GM12878 (cell line): Measurements from ENCODE around the gene KDM5C. TPM values are rescaled to one million over a fixed set of nuclear protein-coding genes. Genes with fewer than 3 reads are reported as not detected.

Source experiments
- CBFB ChIP-seq: IDR thresholded peaks from 2 replicates; pipeline ENCODE4 v1.6.1; 2016; ENCODE audit warnings: antibody characterized with exemption, low read depth
- CHD2 ChIP-seq: IDR thresholded peaks from 2 replicates; pipeline ENCODE4 v1.6.1; 2011; ENCODE audit warnings: low read depth, low read length, improper control_type of control experiment, borderline replicate concordance
- CHD4 ChIP-seq: fragments of 200-600 bp; sonication (generic); IDR thresholded peaks from 2 replicates; pipeline ENCODE4 v1.6.1; 2016; ENCODE audit warnings: mild to moderate bottlenecking
- EP300 ChIP-seq, 2 experiments: fragments of 150-350 bp in 1 of 2; IDR thresholded peaks; 2 replicates each; pipeline ENCODE4 v1.6.1; 2011 to 2012; ENCODE audit warnings: low read depth in 2 of 2, low read length in 2 of 2, borderline replicate concordance in 1 of 2, improper control_type of control experiment in 1 of 2, inconsistent platforms in 1 of 2; ENCODE audit not compliant: control insufficient read depth in 1 of 2
- ESRRA ChIP-seq: IDR thresholded peaks from 2 replicates; pipeline ENCODE4 v1.6.1; 2012; ENCODE audit warnings: mild to moderate bottlenecking, low read length, improper control_type of control experiment
- ETV6 ChIP-seq, 2 experiments: fragments of 450-650 bp in 1 of 2; IDR thresholded peaks in 1 of 2; conservative IDR thresholded peaks in 1 of 2; 2 replicates each; pipeline ENCODE4 v1.6.1; 2014; ENCODE audit warnings: antibody characterized with exemption in 1 of 2, borderline replicate concordance in 1 of 2, low read depth in 1 of 2, mild to moderate bottlenecking in 1 of 2, moderate library complexity in 1 of 2
- IKZF1 ChIP-seq: fragments of 450-650 bp; conservative IDR thresholded peaks from 2 replicates; pipeline ENCODE4 v1.6.1; 2017; ENCODE audit warnings: antibody characterized with exemption, mild to moderate bottlenecking
- IRF4 ChIP-seq: IDR thresholded peaks from 2 replicates; pipeline ENCODE4 v1.6.1; 2011; ENCODE audit warnings: low read depth, low read length
- MYB ChIP-seq: fragments of 150-350 bp; IDR thresholded peaks from 2 replicates; pipeline ENCODE4 v1.6.1; 2014; ENCODE audit warnings: mild to moderate bottlenecking, low read depth, low read length, borderline replicate concordance
- NFXL1 ChIP-seq: fragments of 450-650 bp; IDR thresholded peaks from 2 replicates; pipeline ENCODE4 v1.6.1; 2017; ENCODE audit warnings: antibody characterized with exemption, mild to moderate bottlenecking, borderline replicate concordance
- PKNOX1 ChIP-seq: fragments of 450-650 bp; IDR thresholded peaks from 2 replicates; pipeline ENCODE4 v1.6.1; 2016; ENCODE audit warnings: mild to moderate bottlenecking
- RAD51 ChIP-seq: fragments of 450-650 bp; IDR thresholded peaks from 2 replicates; pipeline ENCODE4 v1.6.1; 2016; ENCODE audit warnings: moderate library complexity, mild to moderate bottlenecking, inconsistent platforms
- RBBP5 ChIP-seq: fragments of 200-600 bp; sonication (generic); conservative IDR thresholded peaks from 2 replicates; pipeline ENCODE4 v1.6.1; 2016
- SPI1 ChIP-seq: IDR thresholded peaks from 2 replicates; pipeline ENCODE4 v1.6.1; 2011; ENCODE audit warnings: low read depth, mild to moderate bottlenecking, low read length, moderate library complexity, borderline replicate concordance; ENCODE audit not compliant: insufficient read depth
- STAT1 ChIP-seq: fragments of 450-650 bp; conservative IDR thresholded peaks from 2 replicates; pipeline ENCODE4 v1.6.1; 2014; ENCODE audit warnings: antibody characterized with exemption, mild to moderate bottlenecking
- STAT3 ChIP-seq: IDR thresholded peaks from 2 replicates; pipeline ENCODE4 v1.6.1; 2011; ENCODE audit warnings: low read depth, low read length, improper control_type of control experiment
- SUPT20H ChIP-seq: IDR thresholded peaks from 2 replicates; pipeline ENCODE4 v1.6.1; 2011; ENCODE audit warnings: low read depth, mild to moderate bottlenecking, low read length, moderate library complexity, borderline replicate concordance; ENCODE audit not compliant: control insufficient read depth
- TARDBP ChIP-seq: IDR thresholded peaks from 2 replicates; pipeline ENCODE4 v1.6.1; 2016; ENCODE audit warnings: borderline replicate concordance
- TCF7 ChIP-seq: IDR thresholded peaks from 2 replicates; pipeline ENCODE4 v1.6.1; 2014; ENCODE audit warnings: antibody characterized with exemption, borderline replicate concordance
- YY1 ChIP-seq: IDR thresholded peaks from 2 replicates; pipeline ENCODE4 v1.6.1; 2011; ENCODE audit warnings: low read depth, mild to moderate bottlenecking, low read length
- ZNF274 ChIP-seq: IDR thresholded peaks from one replicate; pipeline ENCODE4 v1.8.0; 2011; ENCODE audit not compliant: insufficient read length, insufficient read depth
- ZNF384 ChIP-seq: IDR thresholded peaks from 2 replicates; pipeline ENCODE4 v1.6.1; 2012; ENCODE audit warnings: low read depth, mild to moderate bottlenecking, low read length, improper control_type of control experiment, borderline replicate concordance
- ZNF592 ChIP-seq: fragments of 450-650 bp; IDR thresholded peaks from 2 replicates; pipeline ENCODE4 v1.6.1; 2017; ENCODE audit warnings: mild to moderate bottlenecking, moderate library complexity
- ZZZ3 ChIP-seq: IDR thresholded peaks from 2 replicates; pipeline ENCODE4 v1.6.1; 2011; ENCODE audit warnings: low read depth; ENCODE audit not compliant: control insufficient read depth, insufficient read length
- polyA plus RNA-seq, 11 experiments: library from polyadenylated mRNA; depleted of rRNA in 4 of 11; unstranded in 6 of 11; stranded (reverse) in 5 of 11; fragments of >200 nt; fragmentation: Nextera tagmentation in 4 of 11; fragmentation: Illumina TruSeq in 1 of 11; extraction: Ambion mirVana in 4 of 11; extraction: Trizol in 1 of 11; gene quantifications; 1 replicate in 1 of 11; 2 replicates in 10 of 11; pipeline versions ENCODE4 v1.2.1 to v1.2.3, GENCODE V29; 2011 to 2016; ENCODE audit warnings: inconsistent platforms in 2 of 11, missing spikeins in 2 of 11, low read depth in 1 of 11
- total RNA-seq, 4 experiments: library from RNA; depleted of rRNA in 3 of 4; stranded (reverse); fragments of >200 nt in 3 of 4; fragmentation: Illumina TruSeq in 1 of 4; extraction: Trizol in 1 of 4; gene quantifications; 2 replicates each; pipeline versions ENCODE4 v1.2.1 to v1.2.3, GENCODE V29; 2013 to 2021
- TF ChIP-seq, protein P1 (sequence below): IDR thresholded peaks from 2 replicates; pipeline ENCODE4 v1.6.1; 2011; ENCODE audit warnings: low read depth, low read length, improper control_type of control experiment, borderline replicate concordance

KDM5C gene
- total and polyA plus RNA-seq, 10 of the 15 experiments (the other 5 are each of a cell fraction or from before 2014, with no cell fraction given) = 1.5 to 110 (median 53.0) TPM

GRCh38 chrX:53224860-53225797 lies at the start of gene KDM5C (continued):
- TF ChIP-seq CHD4 = no peak
- TF ChIP-seq SPI1 = no peak
- TF ChIP-seq ZNF592 = peak; percentile 51; the same call in 1 of the 2 replicates
- TF ChIP-seq SUPT20H = no peak
- TF ChIP-seq RAD51 = peak; percentile 47
- TF ChIP-seq ETV6 (conservative IDR thresholded peaks at IDR 0.05 in 1 of 2, IDR thresholded peaks at IDR 0.05 in 1 of 2; ENCODE audit: borderline replicate concordance in 1 of 2, low read depth in 1 of 2) = no peak
- no peak for TF ChIP-seq PKNOX1
- TF ChIP-seq MYB = no peak
- no peak for TF ChIP-seq RBBP5
- peak; percentile 99 for TF ChIP-seq YY1
- TF ChIP-seq CHD2 = peak; percentile 97
- peak; percentile 31; the same call in 1 of the 2 replicates for TF ChIP-seq IRF4
- peak; percentile 75; the same call in 1 of the 2 replicates for TF ChIP-seq TARDBP
- TF ChIP-seq STAT3 = no peak
- peak; percentile 83 for TF ChIP-seq IKZF1
- TF ChIP-seq STAT1 = peak; percentile 96; the same call in 1 of the 2 replicates
- TF ChIP-seq EP300 (IDR thresholded peaks at IDR 0.05; ENCODE audit: borderline replicate concordance in 1 of 2, control insufficient read depth in 1 of 2, low read depth in 2 of 2, low read length in 2 of 2) = peak in 1 of 2 experiments; percentile 64; a peak in 2 of 4 replicates
- TF ChIP-seq, protein P1, sequence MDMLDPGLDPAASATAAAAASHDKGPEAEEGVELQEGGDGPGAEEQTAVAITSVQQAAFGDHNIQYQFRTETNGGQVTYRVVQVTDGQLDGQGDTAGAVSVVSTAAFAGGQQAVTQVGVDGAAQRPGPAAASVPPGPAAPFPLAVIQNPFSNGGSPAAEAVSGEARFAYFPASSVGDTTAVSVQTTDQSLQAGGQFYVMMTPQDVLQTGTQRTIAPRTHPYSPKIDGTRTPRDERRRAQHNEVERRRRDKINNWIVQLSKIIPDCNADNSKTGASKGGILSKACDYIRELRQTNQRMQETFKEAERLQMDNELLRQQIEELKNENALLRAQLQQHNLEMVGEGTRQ = no peak
- peak; percentile 79 for TF ChIP-seq TCF7
- TF ChIP-seq ZNF384 = no peak
- TF ChIP-seq CBFB = peak; percentile 96
- TF ChIP-seq ZZZ3 = no peak
- no peak for TF ChIP-seq ESRRA
- no peak for TF ChIP-seq NFXL1
- TF ChIP-seq ZNF274 = no peak
